VCaP (cell line): ENCODE results near the gene CC2D2A.
"Not testable (repeated sequence)": the region's sequence is repeated elsewhere in the genome, so short reads cannot be mapped to it uniquely, and the experiment has no call there.

Experiments used
- H3K27ac ChIP-seq: fragments of 450-650 bp; 2 replicates; pipeline ENCODE4 v1.5.1; 2017
- CTCF ChIP-seq: fragments of 450-650 bp; conservative IDR thresholded peaks from 2 replicates; pipeline ENCODE4 v1.5.1; 2017; ENCODE audit warnings: mild to moderate bottlenecking, moderate library complexity

CC2D2A gene

GRCh38 chr4:15610855-15611254 is 141.2 kb downstream of the CC2D2A start:
- no peak overlapping the region for H3K27ac ChIP-seq
- no peak for TF ChIP-seq CTCF

GRCh38 chr4:15612136-15612535 is 142.5 kb downstream of the CC2D2A start:
- TF ChIP-seq CTCF: no peak
- no peak overlapping the region for H3K27ac ChIP-seq

DNA sequence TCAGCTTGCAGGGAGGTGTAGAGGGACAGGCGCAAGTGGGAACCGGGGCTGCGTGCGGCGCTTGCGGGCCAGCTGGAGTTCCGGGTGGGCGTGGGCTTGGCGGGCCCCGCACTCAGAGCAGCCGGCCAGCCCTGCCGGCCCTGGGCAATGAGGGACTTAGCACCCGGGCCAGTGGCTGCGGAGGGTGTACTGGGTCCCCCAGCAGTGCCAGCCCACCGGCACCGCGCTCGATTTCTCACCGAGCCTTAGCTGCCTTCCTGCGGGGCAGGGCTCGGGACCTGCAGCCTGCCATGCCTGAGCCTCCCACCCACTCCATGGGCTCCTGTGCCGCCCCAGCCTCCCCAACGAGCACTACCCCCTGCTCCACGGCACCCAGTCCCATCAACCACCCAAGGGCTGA is 145.2 kb downstream of the CC2D2A start:
- H3K27ac ChIP-seq: not testable (repeated sequence)

DNA sequence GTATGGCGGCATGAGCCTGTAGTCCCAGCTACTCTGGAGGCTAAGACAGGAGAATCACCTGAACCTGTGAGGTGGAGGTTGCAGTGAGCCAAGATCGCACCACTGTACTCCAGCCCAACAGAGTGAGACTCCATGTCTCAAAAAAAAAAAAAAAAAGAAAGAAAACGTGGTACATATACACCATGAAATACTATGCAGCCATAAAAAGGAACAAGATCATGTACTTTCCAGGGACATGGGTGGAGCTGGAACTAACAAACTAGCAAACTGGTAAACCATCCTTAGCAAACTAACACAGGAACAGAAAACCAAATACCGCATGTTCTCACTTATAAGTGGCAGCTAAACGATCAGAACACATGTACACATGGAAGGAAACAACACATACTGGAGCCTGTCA is 147.7 kb downstream of the CC2D2A start:
- H3K27ac ChIP-seq: not testable (repeated sequence)

DNA sequence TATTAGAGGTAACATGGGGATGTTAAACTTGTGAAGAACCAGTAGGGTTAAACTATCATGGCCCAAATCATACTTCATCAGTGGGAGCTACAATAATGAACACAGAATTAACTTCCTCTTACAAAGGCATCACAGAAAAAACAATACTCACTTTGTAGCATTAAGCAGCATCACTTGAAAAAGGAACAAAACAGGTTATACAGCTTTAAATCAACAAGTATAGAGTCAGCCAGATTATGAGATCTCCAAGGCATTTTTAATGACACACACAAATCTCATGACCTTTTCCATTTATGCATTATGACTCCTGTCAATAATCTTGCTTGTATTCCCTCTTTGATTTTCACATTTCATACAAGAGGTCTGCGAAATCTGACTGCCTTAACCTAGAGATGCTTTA is 167.1 kb downstream of the CC2D2A start:
- TF ChIP-seq CTCF: no peak
- H3K27ac ChIP-seq: peak overlapping the region; percentile 55

DNA sequence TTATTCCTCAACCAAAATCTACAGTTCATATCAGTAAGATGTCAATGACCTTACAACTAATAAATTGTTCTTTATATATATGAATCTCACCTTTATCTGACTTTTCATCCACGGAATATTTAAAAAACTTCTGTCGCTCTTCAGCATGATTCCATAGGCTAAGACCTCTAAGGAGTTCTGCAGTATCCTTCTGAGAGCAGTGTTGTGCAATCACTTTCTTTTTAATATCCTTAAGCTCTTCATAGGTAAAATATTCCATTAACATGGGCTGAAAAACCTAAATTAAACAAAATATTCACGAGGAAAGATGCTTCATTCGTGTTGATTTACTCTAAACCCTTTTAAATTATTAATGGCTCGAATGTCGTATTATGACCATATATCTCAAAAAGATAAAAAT is 168.7 kb downstream of the CC2D2A start:
- no peak for TF ChIP-seq CTCF
- H3K27ac ChIP-seq: peak overlapping the region; percentile 55

- H3K27ac ChIP-seq: peak overlapping the region; percentile 95
- TF ChIP-seq CTCF: no peak
Measured at GRCh38 chr4:15648600-15648999, 178.9 kb downstream of the CC2D2A start.

DNA sequence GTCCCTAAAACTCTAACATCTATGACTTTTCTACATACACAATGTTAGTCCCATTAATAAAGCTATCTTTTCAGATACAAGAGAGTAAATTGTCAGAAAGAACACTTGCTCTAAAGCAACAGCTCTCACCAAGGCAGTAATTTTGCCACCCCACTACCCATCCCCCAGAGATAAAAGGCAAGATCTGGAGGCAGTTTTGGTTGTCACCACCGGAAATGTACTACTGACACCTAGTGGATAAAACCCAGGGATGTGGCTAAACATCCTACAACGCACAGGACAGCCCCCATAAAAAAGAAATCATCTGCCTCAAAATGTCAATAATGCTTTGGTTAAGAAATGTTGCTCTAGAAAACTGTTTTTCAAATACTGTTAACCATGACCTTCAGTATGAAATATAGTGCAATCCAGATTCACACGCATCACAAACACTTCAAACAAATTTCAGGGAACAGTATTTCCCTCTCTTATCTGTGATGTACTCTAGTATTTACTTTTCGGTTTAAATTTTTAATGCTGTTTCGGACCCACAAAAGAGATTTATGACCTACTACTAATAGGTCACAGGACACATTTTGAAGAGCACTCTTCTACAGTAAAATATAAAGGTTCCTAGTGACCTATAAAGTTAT is 180.3 kb downstream of the CC2D2A start:
- peak; percentile 79 for TF ChIP-seq CTCF
- peak overlapping the region; percentile 95 for H3K27ac ChIP-seq
